Measurements from ENCODE around the gene CYP4F22. TPM values are rescaled to one million over a fixed set of nuclear protein-coding genes. Genes with fewer than 3 reads are reported as not detected.

CYP4F22 gene
- total RNA-seq, 1 donor, result not detected

DNA sequence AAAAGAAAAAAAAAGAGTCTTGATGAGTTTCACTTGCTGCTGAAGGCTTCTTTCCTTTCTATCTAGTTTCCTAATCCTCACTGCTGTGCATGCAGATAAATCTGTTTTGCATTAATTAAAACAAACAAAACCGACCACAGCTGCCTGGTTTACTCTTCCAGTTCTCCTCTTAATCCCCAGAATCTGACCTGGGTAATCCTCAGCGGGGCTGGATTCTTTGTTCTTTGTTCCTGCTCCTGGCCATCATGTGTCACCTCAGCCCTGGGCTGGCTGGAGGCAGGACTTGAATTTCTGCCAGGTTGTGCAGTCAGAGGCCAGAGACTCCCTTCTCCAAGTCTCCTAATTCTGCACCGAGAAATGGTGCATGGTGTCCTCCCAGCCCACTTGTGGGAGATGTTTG is 54.5 kb downstream of the CYP4F22 start:
- DNase-seq (ENCODE audit: low read depth), result peak; percentile 3
- no peak overlapping the region for H3K4me3 ChIP-seq (ENCODE audit: low read depth, low read length)
- TF ChIP-seq, protein P1, sequence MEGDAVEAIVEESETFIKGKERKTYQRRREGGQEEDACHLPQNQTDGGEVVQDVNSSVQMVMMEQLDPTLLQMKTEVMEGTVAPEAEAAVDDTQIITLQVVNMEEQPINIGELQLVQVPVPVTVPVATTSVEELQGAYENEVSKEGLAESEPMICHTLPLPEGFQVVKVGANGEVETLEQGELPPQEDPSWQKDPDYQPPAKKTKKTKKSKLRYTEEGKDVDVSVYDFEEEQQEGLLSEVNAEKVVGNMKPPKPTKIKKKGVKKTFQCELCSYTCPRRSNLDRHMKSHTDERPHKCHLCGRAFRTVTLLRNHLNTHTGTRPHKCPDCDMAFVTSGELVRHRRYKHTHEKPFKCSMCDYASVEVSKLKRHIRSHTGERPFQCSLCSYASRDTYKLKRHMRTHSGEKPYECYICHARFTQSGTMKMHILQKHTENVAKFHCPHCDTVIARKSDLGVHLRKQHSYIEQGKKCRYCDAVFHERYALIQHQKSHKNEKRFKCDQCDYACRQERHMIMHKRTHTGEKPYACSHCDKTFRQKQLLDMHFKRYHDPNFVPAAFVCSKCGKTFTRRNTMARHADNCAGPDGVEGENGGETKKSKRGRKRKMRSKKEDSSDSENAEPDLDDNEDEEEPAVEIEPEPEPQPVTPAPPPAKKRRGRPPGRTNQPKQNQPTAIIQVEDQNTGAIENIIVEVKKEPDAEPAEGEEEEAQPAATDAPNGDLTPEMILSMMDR (IDR thresholded peaks at IDR 0.05; ENCODE audit: insufficient read depth, low read length), result no peak

DNA sequence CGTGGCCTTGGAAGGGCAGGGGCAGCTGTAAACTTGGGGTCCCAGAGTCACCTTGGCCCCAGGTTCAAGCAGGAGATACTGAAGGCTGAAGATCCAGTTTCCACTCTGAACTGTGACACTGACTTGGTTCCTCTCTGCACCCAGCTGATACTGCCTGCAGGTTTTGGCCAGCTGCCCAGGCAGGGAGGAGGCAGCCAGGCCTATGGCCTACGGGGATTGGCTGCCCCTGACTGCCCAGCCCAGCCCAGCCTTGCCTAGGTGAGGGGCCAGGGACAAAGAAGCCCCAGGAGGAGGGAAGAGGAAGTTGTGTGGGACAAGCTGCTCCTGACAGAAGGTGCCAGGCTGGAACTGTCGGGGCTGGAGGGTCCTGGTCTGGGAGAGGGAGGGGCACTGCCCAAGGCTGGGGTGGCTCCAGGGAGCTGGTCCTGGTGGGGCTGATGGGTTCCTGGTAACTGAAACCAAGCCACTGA is 55.0 kb downstream of the CYP4F22 start:
- no peak overlapping the region for H3K4me3 ChIP-seq (ENCODE audit: low read depth, low read length)
- no peak for DNase-seq (ENCODE audit: low read depth)
- TF ChIP-seq, protein P1 (IDR thresholded peaks at IDR 0.05; ENCODE audit: insufficient read depth, low read length), result no peak

DNA sequence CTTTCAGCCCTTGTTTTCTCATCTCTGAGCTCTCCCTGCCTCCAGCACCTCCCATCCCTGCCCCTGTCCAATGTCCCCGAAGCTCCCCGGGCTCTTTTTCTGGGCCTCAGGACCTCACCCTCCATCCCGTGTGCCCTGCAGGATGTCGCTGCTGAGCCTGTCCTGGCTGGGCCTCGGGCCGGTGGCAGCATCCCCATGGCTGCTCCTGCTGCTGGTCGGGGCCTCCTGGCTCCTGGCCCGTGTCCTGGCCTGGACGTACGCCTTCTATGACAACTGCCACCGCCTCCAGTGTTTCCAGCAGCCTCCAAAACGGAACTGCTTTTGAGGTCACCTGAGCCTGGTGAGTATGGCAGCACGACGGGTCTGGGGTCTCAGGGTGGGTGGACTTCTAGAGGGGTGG is 55.6 kb downstream of the CYP4F22 start:
- DNase-seq (ENCODE audit: low read depth), result no peak
- TF ChIP-seq, protein P1 (IDR thresholded peaks at IDR 0.05; ENCODE audit: insufficient read depth, low read length), result no peak
- no peak overlapping the region for H3K4me3 ChIP-seq (ENCODE audit: low read depth, low read length)

DNA sequence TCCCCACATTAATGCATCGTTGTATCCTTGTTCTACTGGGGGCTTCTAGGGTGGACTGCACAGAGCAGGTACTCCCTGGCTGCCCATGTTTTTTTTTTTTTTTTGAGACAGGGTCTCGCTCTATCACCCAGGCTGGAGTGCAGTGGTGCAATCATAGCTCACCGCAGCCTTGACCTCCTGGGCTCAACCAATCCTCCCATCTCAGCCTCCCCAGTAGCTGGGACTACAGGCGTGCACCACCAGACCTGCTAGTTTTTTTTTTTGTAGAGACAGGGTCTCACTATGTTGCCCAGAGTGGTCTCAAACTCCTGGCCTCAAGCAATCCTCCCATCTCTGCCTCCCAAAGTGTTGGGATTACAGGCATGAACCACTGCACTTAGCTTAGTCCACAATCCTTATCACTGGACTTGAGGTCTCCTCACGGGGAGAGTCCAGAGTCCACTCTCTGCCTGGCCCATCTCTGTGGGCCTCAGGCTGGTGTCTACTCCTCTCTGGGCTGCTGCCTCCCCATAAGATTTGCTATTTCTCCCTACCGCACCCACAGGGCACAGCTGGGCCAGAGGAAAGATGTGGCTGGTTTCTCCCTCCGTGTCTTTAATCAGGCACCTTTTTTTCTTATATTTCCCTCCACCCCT is 56.3 kb downstream of the CYP4F22 start:
- DNase-seq (ENCODE audit: low read depth), result no peak
- H3K4me3 ChIP-seq (ENCODE audit: low read depth, low read length), result no peak overlapping the region
- TF ChIP-seq, protein P1 (IDR thresholded peaks at IDR 0.05; ENCODE audit: insufficient read depth, low read length), result no peak

DNA sequence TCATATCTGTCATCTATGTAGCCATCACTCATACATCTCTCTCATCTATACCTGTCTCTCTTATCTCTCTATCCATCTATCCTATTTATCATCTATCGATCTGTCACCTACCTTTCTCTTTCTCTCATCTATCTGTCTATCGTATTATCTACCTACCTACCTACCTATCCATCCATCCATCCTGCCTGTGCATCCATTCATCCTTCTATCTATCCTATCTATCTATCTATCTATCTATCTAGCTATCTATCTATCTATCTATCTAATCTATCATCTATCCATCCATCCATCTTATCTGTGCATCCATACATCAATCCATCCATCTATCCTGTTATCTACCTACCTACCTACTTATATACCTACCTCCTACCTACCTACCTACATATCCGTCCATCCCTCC is 62.1 kb downstream of the CYP4F22 start:
- DNase-seq (ENCODE audit: low read depth), result no peak
- no peak overlapping the region for H3K4me3 ChIP-seq (ENCODE audit: low read depth, low read length)
- TF ChIP-seq, protein P1 (IDR thresholded peaks at IDR 0.05; ENCODE audit: insufficient read depth, low read length), result no peak

DNA sequence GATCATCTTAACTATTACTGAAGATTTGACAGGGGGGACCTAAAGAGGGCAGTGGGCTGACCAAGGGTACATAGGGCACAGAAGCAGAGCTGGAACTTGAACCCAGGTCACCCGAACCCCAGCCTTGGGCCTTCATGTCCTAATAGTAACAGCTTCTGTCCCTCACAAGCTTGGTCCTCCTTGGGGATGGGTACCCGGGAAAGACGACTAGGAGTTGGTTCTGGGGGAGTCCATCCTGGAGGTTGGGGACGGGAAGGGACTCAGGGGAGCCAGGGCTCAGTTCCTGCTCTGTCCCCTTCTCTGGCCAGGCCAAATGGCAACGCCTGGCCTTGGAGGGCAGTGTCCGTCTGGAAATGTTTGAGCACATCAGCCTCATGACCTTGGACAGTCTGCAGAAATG is 67.1 kb downstream of the CYP4F22 start:
- TF ChIP-seq, protein P1 (IDR thresholded peaks at IDR 0.05; ENCODE audit: insufficient read depth, low read length), result no peak
- no peak for DNase-seq (ENCODE audit: low read depth)
- H3K4me3 ChIP-seq (ENCODE audit: low read depth, low read length), result no peak overlapping the region
